MM.1S (cell line): ENCODE results near the gene SIX1.

ENCODE experiments used
- DNase-seq: peaks from one replicate; pipeline ENCODE4 v3.0.0-alpha.2; 2015
- H2AFZ ChIP-seq: fragments of 300-600 bp; sonication (generic); 2 replicates; pipeline ENCODE4 v1.6.0; 2016; ENCODE audit warnings: antibody characterized with exemption, low read length
- H3F3A ChIP-seq: fragments of 300-600 bp; sonication (generic); 2 replicates; pipeline ENCODE4 v1.6.1; 2016; ENCODE audit warnings: mild to moderate bottlenecking, antibody characterized with exemption, low read length, moderate library complexity, mixed read lengths; ENCODE audit not compliant: insufficient read depth
- H3K27ac ChIP-seq: fragments of 300-600 bp; sonication (generic); 2 replicates; pipeline ENCODE4 v1.5.1; 2016; ENCODE audit warnings: mild to moderate bottlenecking, low read length
- H3K27me3 ChIP-seq: fragments of 300-600 bp; sonication (generic); replicated peaks from 2 replicates; pipeline ENCODE4 v1.6.0; 2016; ENCODE audit warnings: low read length; ENCODE audit not compliant: insufficient read depth
- H3K36me3 ChIP-seq: fragments of 300-600 bp; sonication (generic); replicated peaks from 2 replicates; pipeline ENCODE4 v1.6.1; 2016; ENCODE audit warnings: mild to moderate bottlenecking, low read length, mixed read lengths; ENCODE audit not compliant: insufficient read depth
- H3K4me1 ChIP-seq: fragments of 300-600 bp; sonication (generic); 2 replicates; pipeline ENCODE4 v1.6.1; 2016; ENCODE audit warnings: low read length, mixed read lengths
- H3K4me2 ChIP-seq: fragments of 300-600 bp; sonication (generic); 2 replicates; pipeline ENCODE4 v1.6.0; 2016; ENCODE audit warnings: low read depth, low read length
- H3K4me3 ChIP-seq: fragments of 300-600 bp; sonication (generic); 2 replicates; pipeline ENCODE4 v1.5.1; 2016; ENCODE audit warnings: low read length, mixed read lengths
- H3K79me2 ChIP-seq: fragments of 300-600 bp; sonication (generic); 2 replicates; pipeline ENCODE4 v1.6.1; 2016; ENCODE audit warnings: mixed run types, low read length, mixed read lengths
- H3K9ac ChIP-seq: fragments of 300-600 bp; sonication (generic); 2 replicates; pipeline ENCODE4 v1.6.1; 2016; ENCODE audit warnings: low read length, mixed read lengths
- H3K9me2 ChIP-seq: fragments of 300-600 bp; sonication (generic); replicated peaks from 2 replicates; pipeline ENCODE4 v1.6.1; 2016; ENCODE audit warnings: mild to moderate bottlenecking, low read length, mixed read lengths; ENCODE audit not compliant: insufficient read depth
- H3K9me3 ChIP-seq: fragments of 300-600 bp; sonication (generic); replicated peaks from 2 replicates; pipeline ENCODE4 v1.6.1; 2016; ENCODE audit warnings: mild to moderate bottlenecking, low read length, mixed read lengths; ENCODE audit not compliant: insufficient read depth
- H4K20me1 ChIP-seq: fragments of 300-600 bp; sonication (generic); 2 replicates; pipeline ENCODE4 v1.6.1; 2016; ENCODE audit warnings: mild to moderate bottlenecking, low read length, moderate library complexity, mixed read lengths; ENCODE audit not compliant: insufficient read depth
- CTCF ChIP-seq: fragments of 300-600 bp; sonication (generic); IDR thresholded peaks from 2 replicates; pipeline ENCODE4 v1.5.1; 2016; ENCODE audit warnings: antibody characterized with exemption, low read length, mixed read lengths
- EZH2 ChIP-seq: fragments of 300-600 bp; sonication (generic); optimal IDR thresholded peaks from 2 replicates; pipeline ENCODE3; 2017; ENCODE audit warnings: low read depth, mild to moderate bottlenecking, antibody characterized with exemption, low read length, mixed read lengths
- EZH2phosphoT487 ChIP-seq: fragments of 300-600 bp; sonication (generic); IDR thresholded peaks from 2 replicates; pipeline ENCODE4 v1.6.1; 2018; ENCODE audit warnings: antibody characterized with exemption, low read length

The SIX1 gene

GRCh38 chr14:60648934-60649874 lies at the start of gene SIX1:
Gene SIX1, minus strand, starts transcription at chr14:60649477. Its CDS starts 288 bp downstream, at chr14:60649189.
- Histone ChIP-seq H3K36me3 (no peaks in the 10 kb centered on the region), H3F3A (peaks cover 13% of the 10 kb centered on the region), H4K20me1 (no peaks in the 10 kb centered on the region), H3K4me3 (peak within 1 kb of the TSS; percentile 60), H3K9me3 (no peaks in the 10 kb centered on the region), H3K9me2 (no peaks in the 10 kb centered on the region), H3K27me3 (peaks cover 31% of the 10 kb centered on the region), H3K4me2 (peak within 1 kb of the TSS; percentile 78), H3K79me2 (no peaks in the 10 kb centered on the region), H3K27ac (no peak within 1 kb of the TSS), H3K9ac (peak within 1 kb of the TSS; percentile 49; the same call in 1 of the 2 replicates), H3K4me1 (peaks cover 11% of the 10 kb centered on the region), H2AFZ (peak within 1 kb of the TSS; percentile 69; the same call in 1 of the 2 replicates)
- TF ChIP-seq CTCF: no peak
- no peak for TF ChIP-seq EZH2
- TF ChIP-seq EZH2phosphoT487: no peak
- peak; percentile 77 for DNase-seq

- Histone ChIP-seq H3K9me2 (no peaks in the 10 kb centered on the region), H3K27ac (no peak overlapping the region), H3K4me3 (no peak overlapping the region), H2AFZ (no peak overlapping the region), H3F3A (no peaks in the 10 kb centered on the region), H3K27me3 (no peaks in the 10 kb centered on the region), H3K36me3 (no peaks in the 10 kb centered on the region), H3K4me1 (no peaks in the 10 kb centered on the region), H3K9me3 (no peaks in the 10 kb centered on the region), H4K20me1 (no peaks in the 10 kb centered on the region), H3K79me2 (no peaks in the 10 kb centered on the region), H3K9ac (no peak overlapping the region), H3K4me2 (no peak overlapping the region)
- DNase-seq: no peak
- TF ChIP-seq EZH2phosphoT487 (no peak), CTCF (no peak), EZH2 (no peak)
Measured at GRCh38 chr14:60695327-60695726, 46.0 kb upstream of the SIX1 start.

GRCh38 chr14:60691383-60692113 lies 42.3 kb upstream of the SIX1 start:
- Histone ChIP-seq H3K9ac (no peak overlapping the region), H3F3A (no peaks in the 10 kb centered on the region), H4K20me1 (no peaks in the 10 kb centered on the region), H3K4me3 (no peak overlapping the region), H3K4me2 (no peak overlapping the region), H3K79me2 (no peaks in the 10 kb centered on the region), H3K27ac (no peak overlapping the region), H3K9me3 (no peaks in the 10 kb centered on the region), H3K4me1 (no peaks in the 10 kb centered on the region), H3K36me3 (no peaks in the 10 kb centered on the region), H3K9me2 (no peaks in the 10 kb centered on the region), H3K27me3 (no peaks in the 10 kb centered on the region), H2AFZ (no peak overlapping the region)
- TF ChIP-seq EZH2: no peak
- TF ChIP-seq CTCF: no peak
- no peak for TF ChIP-seq EZH2phosphoT487
- no peak for DNase-seq
